H7 (cell line): Measurements from ENCODE around the gene SYS1. TPM values are rescaled to one million over a fixed set of nuclear protein-coding genes. Genes with fewer than 3 reads are reported as not detected.

ENCODE experiments used
- DNase-seq: peaks from one replicate; pipeline ENCODE4 v3.0.0; 2012
- H3K27me3 ChIP-seq: 2 replicates; pipeline ENCODE4 v1.6.0; 2011; ENCODE audit warnings: mild to moderate bottlenecking, low read length; ENCODE audit not compliant: control insufficient read depth, insufficient read depth
- H3K36me3 ChIP-seq: replicated peaks from 2 replicates; pipeline ENCODE4 v1.5.1; 2011; ENCODE audit warnings: low read length; ENCODE audit not compliant: control insufficient read depth, insufficient read depth
- H3K4me3 ChIP-seq: 2 replicates; pipeline ENCODE4 v1.5.1; 2011; ENCODE audit warnings: low read depth, mild to moderate bottlenecking, control low read depth, low read length, moderate library complexity; ENCODE audit not compliant: insufficient read depth
- total RNA-seq: library from RNA; depleted of rRNA; stranded (reverse); fragments of >200 nt; shearing (Covaris generic); gene quantifications from 2 replicates; pipeline ENCODE4 v1.2.3, GENCODE V29; 2014

The SYS1 gene
- total RNA-seq, 1 experiment from 2014 or later = 22.8 TPM

- peaks cover 4% of the 10 kb centered on the region for H3K36me3 ChIP-seq
- no peak for DNase-seq
- peaks cover 32% of the 10 kb centered on the region for H3K27me3 ChIP-seq
- H3K4me3 ChIP-seq = no peak overlapping the region
Observed at GRCh38 chr20:45404438-45404837, 41.5 kb downstream of the SYS1 start.

- Histone ChIP-seq H3K36me3 (peaks cover 12% of the 10 kb centered on the region), H3K27me3 (peaks cover 32% of the 10 kb centered on the region), H3K4me3 (peak overlapping the region; percentile 85)
- DNase-seq = peak; percentile 85
Observed at GRCh38 chr20:45405571-45406259, 42.8 kb downstream of the SYS1 start.

GRCh38 chr20:45406260-45407066 is 43.5 kb downstream of the SYS1 start:
- peak overlapping the region; percentile 85 for H3K4me3 ChIP-seq
- peaks cover 12% of the 10 kb centered on the region for H3K36me3 ChIP-seq
- H3K27me3 ChIP-seq = peaks cover 32% of the 10 kb centered on the region
- peak; percentile 92 for DNase-seq

GRCh38 chr20:45407067-45407745 is 44.2 kb downstream of the SYS1 start:
- H3K27me3 ChIP-seq = peaks cover 32% of the 10 kb centered on the region
- peak overlapping the region; percentile 85 for H3K4me3 ChIP-seq
- DNase-seq = peak; percentile 75
- peaks cover 12% of the 10 kb centered on the region for H3K36me3 ChIP-seq

GRCh38 chr20:45407783-45408645 is 45.1 kb downstream of the SYS1 start, which contains the start of gene DBNDD2:
Gene DBNDD2, plus strand, starts transcription at chr20:45408289. Its CDS starts 179 bp downstream, at chr20:45408468.
- peaks cover 12% of the 10 kb centered on the region for H3K36me3 ChIP-seq
- peaks cover 32% of the 10 kb centered on the region for H3K27me3 ChIP-seq
- no peak for DNase-seq
- peak within 1 kb of the TSS; percentile 85 for H3K4me3 ChIP-seq

- Histone ChIP-seq H3K27me3 (peaks cover 32% of the 10 kb centered on the region), H3K36me3 (peaks cover 12% of the 10 kb centered on the region), H3K4me3 (no peak overlapping the region)
- DNase-seq = no peak
Observed at GRCh38 chr20:45408646-45409213, 45.8 kb downstream of the SYS1 start.

- no peak overlapping the region for H3K4me3 ChIP-seq
- H3K27me3 ChIP-seq = peaks cover 27% of the 10 kb centered on the region
- peaks cover 12% of the 10 kb centered on the region for H3K36me3 ChIP-seq
- DNase-seq = no peak
Observed at GRCh38 chr20:45409521-45410272, 46.7 kb downstream of the SYS1 start.

GRCh38 chr20:45410887-45411286 is 47.9 kb downstream of the SYS1 start:
- no peak for DNase-seq
- H3K4me3 ChIP-seq = no peak overlapping the region
- peaks cover 12% of the 10 kb centered on the region for H3K36me3 ChIP-seq
- H3K27me3 ChIP-seq = peaks cover 19% of the 10 kb centered on the region

GRCh38 chr20:45412653-45413052 is 49.7 kb downstream of the SYS1 start:
- H3K4me3 ChIP-seq = no peak overlapping the region
- peaks cover 2% of the 10 kb centered on the region; the same call in 1 of the 2 replicates for H3K27me3 ChIP-seq
- DNase-seq = no peak
- H3K36me3 ChIP-seq = peaks cover 12% of the 10 kb centered on the region

- no peaks in the 10 kb centered on the region for H3K27me3 ChIP-seq
- DNase-seq = no peak
- no peak overlapping the region for H3K4me3 ChIP-seq
- H3K36me3 ChIP-seq = peaks cover 11% of the 10 kb centered on the region
Observed at GRCh38 chr20:45413479-45413878, 50.5 kb downstream of the SYS1 start.

GRCh38 chr20:45415822-45416637 is 53.1 kb downstream of the SYS1 start, which contains the start of gene PIGT:
Gene PIGT, plus strand, starts transcription at chr20:45416141. Its CDS starts 16 bp downstream, at chr20:45416157.
- no peaks in the 10 kb centered on the region for H3K27me3 ChIP-seq
- peak within 1 kb of the TSS; percentile 87 for H3K4me3 ChIP-seq
- DNase-seq = peak; percentile 89
- H3K36me3 ChIP-seq = peaks cover 15% of the 10 kb centered on the region

- DNase-seq = no peak
- no peaks in the 10 kb centered on the region for H3K27me3 ChIP-seq
- peaks cover 19% of the 10 kb centered on the region for H3K36me3 ChIP-seq
- H3K4me3 ChIP-seq = no peak overlapping the region
Observed at GRCh38 chr20:45416917-45417316, 54.0 kb downstream of the SYS1 start.
